ENCODE results near the gene ADSS2. TPM values are rescaled to one million over a fixed set of nuclear protein-coding genes. Genes with fewer than 3 reads are reported as not detected.

ADSS2 gene
- total RNA-seq, 1 experiment from 2014 or later = 50.9 TPM

- H3K27me3 ChIP-seq (ENCODE audit: low read length) = no peaks in the 10 kb centered on the region
- no peaks in the 10 kb centered on the region for H3K36me3 ChIP-seq (ENCODE audit: insufficient read depth, low read length)
- no peak overlapping the region for H3K9ac ChIP-seq (ENCODE audit: low read length)
- H3K9me2 ChIP-seq (replicated peaks; ENCODE audit: insufficient read depth, low read length) = no peaks in the 10 kb centered on the region
- no peak overlapping the region for H3K27ac ChIP-seq (ENCODE audit: low read length)
- H2AFZ ChIP-seq (ENCODE audit: low read length) = no peak overlapping the region
- no peaks in the 10 kb centered on the region for H3K9me3 ChIP-seq (ENCODE audit: low read length)
- no peak overlapping the region for H3K4me3 ChIP-seq (ENCODE audit: low read length)
- H3K79me2 ChIP-seq (ENCODE audit: low read length) = no peaks in the 10 kb centered on the region
- H3K4me2 ChIP-seq (ENCODE audit: low read depth, low read length, poor library complexity, severe bottlenecking) = no peak overlapping the region
- no peaks in the 10 kb centered on the region for H3K4me1 ChIP-seq (ENCODE audit: low read length)
- DNase-seq = peak; percentile 29
- H4K20me1 ChIP-seq (ENCODE audit: insufficient read depth, low read depth, low read length) = no peaks in the 10 kb centered on the region
These were observed 62.7 kb downstream of the ADSS2 start for GRCh38 chr1:244388961-244389360.

GRCh38 chr1:244387415-244387814 is 64.3 kb downstream of the ADSS2 start:
- Histone ChIP-seq H3K9me2 (replicated peaks; ENCODE audit: insufficient read depth, low read length) (no peaks in the 10 kb centered on the region), H3K9me3 (ENCODE audit: low read length) (no peaks in the 10 kb centered on the region), H3K4me2 (ENCODE audit: low read depth, low read length, poor library complexity, severe bottlenecking) (no peak overlapping the region), H3K36me3 (ENCODE audit: insufficient read depth, low read length) (no peaks in the 10 kb centered on the region), H4K20me1 (ENCODE audit: insufficient read depth, low read depth, low read length) (no peaks in the 10 kb centered on the region), H3K4me1 (ENCODE audit: low read length) (no peaks in the 10 kb centered on the region), H3K79me2 (ENCODE audit: low read length) (no peaks in the 10 kb centered on the region), H3K27me3 (ENCODE audit: low read length) (no peaks in the 10 kb centered on the region), H2AFZ (ENCODE audit: low read length) (no peak overlapping the region), H3K9ac (ENCODE audit: low read length) (no peak overlapping the region), H3K4me3 (ENCODE audit: low read length) (no peak overlapping the region), H3K27ac (ENCODE audit: low read length) (no peak overlapping the region)
- DNase-seq = no peak

- Histone ChIP-seq H3K27ac (ENCODE audit: low read length) (no peak overlapping the region), H3K4me3 (ENCODE audit: low read length) (no peak overlapping the region), H3K27me3 (ENCODE audit: low read length) (no peaks in the 10 kb centered on the region), H2AFZ (ENCODE audit: low read length) (no peak overlapping the region), H3K4me1 (ENCODE audit: low read length) (no peaks in the 10 kb centered on the region), H3K9me3 (ENCODE audit: low read length) (no peaks in the 10 kb centered on the region), H3K4me2 (ENCODE audit: low read depth, low read length, poor library complexity, severe bottlenecking) (no peak overlapping the region), H3K9ac (ENCODE audit: low read length) (no peak overlapping the region), H4K20me1 (ENCODE audit: insufficient read depth, low read depth, low read length) (no peaks in the 10 kb centered on the region), H3K9me2 (replicated peaks; ENCODE audit: insufficient read depth, low read length) (no peaks in the 10 kb centered on the region), H3K79me2 (ENCODE audit: low read length) (no peaks in the 10 kb centered on the region), H3K36me3 (ENCODE audit: insufficient read depth, low read length) (no peaks in the 10 kb centered on the region)
- DNase-seq = no peak
These were observed 65.1 kb downstream of the ADSS2 start for GRCh38 chr1:244386595-244386994.

- H3K9me3 ChIP-seq (ENCODE audit: low read length) = no peaks in the 10 kb centered on the region
- no peaks in the 10 kb centered on the region for H3K9me2 ChIP-seq (replicated peaks; ENCODE audit: insufficient read depth, low read length)
- H3K27ac ChIP-seq (ENCODE audit: low read length) = no peak overlapping the region
These were observed 67.6 kb downstream of the ADSS2 start for GRCh38 chr1:244384066-244384465.

GRCh38 chr1:244383278-244383884 is 68.3 kb downstream of the ADSS2 start:
- Histone ChIP-seq H2AFZ (ENCODE audit: low read length) (no peak overlapping the region), H3K4me1 (ENCODE audit: low read length) (no peaks in the 10 kb centered on the region), H4K20me1 (ENCODE audit: insufficient read depth, low read depth, low read length) (no peaks in the 10 kb centered on the region)

More at GRCh38 chr1:244384066-244384465, 67.6 kb downstream of the ADSS2 start:
- Histone ChIP-seq H3K4me2 (ENCODE audit: low read depth, low read length, poor library complexity, severe bottlenecking) (no peak overlapping the region), H2AFZ (ENCODE audit: low read length) (no peak overlapping the region), H3K79me2 (ENCODE audit: low read length) (no peaks in the 10 kb centered on the region), H4K20me1 (ENCODE audit: insufficient read depth, low read depth, low read length) (no peaks in the 10 kb centered on the region), H3K27me3 (ENCODE audit: low read length) (no peaks in the 10 kb centered on the region), H3K36me3 (ENCODE audit: insufficient read depth, low read length) (no peaks in the 10 kb centered on the region), H3K4me3 (ENCODE audit: low read length) (no peak overlapping the region), H3K9ac (ENCODE audit: low read length) (no peak overlapping the region), H3K4me1 (ENCODE audit: low read length) (no peaks in the 10 kb centered on the region)
- DNase-seq = no peak

GRCh38 chr1:244381878-244382565 is 69.7 kb downstream of the ADSS2 start:
- H3K4me2 ChIP-seq (ENCODE audit: low read depth, low read length, poor library complexity, severe bottlenecking) = no peak overlapping the region
- no peaks in the 10 kb centered on the region for H3K4me1 ChIP-seq (ENCODE audit: low read length)
- DNase-seq = no peak
- no peak overlapping the region for H3K9ac ChIP-seq (ENCODE audit: low read length)
- H3K9me3 ChIP-seq (ENCODE audit: low read length) = no peaks in the 10 kb centered on the region
- H3K27me3 ChIP-seq (ENCODE audit: low read length) = no peaks in the 10 kb centered on the region
- no peak overlapping the region for H3K4me3 ChIP-seq (ENCODE audit: low read length)
- no peaks in the 10 kb centered on the region for H4K20me1 ChIP-seq (ENCODE audit: insufficient read depth, low read depth, low read length)
- H3K9me2 ChIP-seq (replicated peaks; ENCODE audit: insufficient read depth, low read length) = no peaks in the 10 kb centered on the region
- H2AFZ ChIP-seq (ENCODE audit: low read length) = no peak overlapping the region
- H3K79me2 ChIP-seq (ENCODE audit: low read length) = no peaks in the 10 kb centered on the region
- H3K27ac ChIP-seq (ENCODE audit: low read length) = no peak overlapping the region
- H3K36me3 ChIP-seq (ENCODE audit: insufficient read depth, low read length) = no peaks in the 10 kb centered on the region

More at GRCh38 chr1:244383278-244383884, 68.3 kb downstream of the ADSS2 start:
- Histone ChIP-seq H3K27me3 (ENCODE audit: low read length) (no peaks in the 10 kb centered on the region), H3K36me3 (ENCODE audit: insufficient read depth, low read length) (no peaks in the 10 kb centered on the region), H3K79me2 (ENCODE audit: low read length) (no peaks in the 10 kb centered on the region), H3K4me2 (ENCODE audit: low read depth, low read length, poor library complexity, severe bottlenecking) (no peak overlapping the region), H3K27ac (ENCODE audit: low read length) (no peak overlapping the region), H3K9ac (ENCODE audit: low read length) (no peak overlapping the region), H3K9me3 (ENCODE audit: low read length) (no peaks in the 10 kb centered on the region), H3K4me3 (ENCODE audit: low read length) (no peak overlapping the region), H3K9me2 (replicated peaks; ENCODE audit: insufficient read depth, low read length) (no peaks in the 10 kb centered on the region)
- DNase-seq = no peak

- H3K4me1 ChIP-seq (ENCODE audit: low read length) = no peaks in the 10 kb centered on the region
- H3K9me2 ChIP-seq (replicated peaks; ENCODE audit: insufficient read depth, low read length) = no peaks in the 10 kb centered on the region
- H2AFZ ChIP-seq (ENCODE audit: low read length) = no peak overlapping the region
- H3K9me3 ChIP-seq (ENCODE audit: low read length) = no peaks in the 10 kb centered on the region
- H3K4me2 ChIP-seq (ENCODE audit: low read depth, low read length, poor library complexity, severe bottlenecking) = no peak overlapping the region
- H4K20me1 ChIP-seq (ENCODE audit: insufficient read depth, low read depth, low read length) = no peaks in the 10 kb centered on the region
- no peak overlapping the region for H3K4me3 ChIP-seq (ENCODE audit: low read length)
- no peaks in the 10 kb centered on the region for H3K36me3 ChIP-seq (ENCODE audit: insufficient read depth, low read length)
- no peak overlapping the region for H3K9ac ChIP-seq (ENCODE audit: low read length)
- no peak for DNase-seq
- H3K27me3 ChIP-seq (ENCODE audit: low read length) = no peaks in the 10 kb centered on the region
- H3K27ac ChIP-seq (ENCODE audit: low read length) = no peak overlapping the region
- H3K79me2 ChIP-seq (ENCODE audit: low read length) = no peaks in the 10 kb centered on the region
These were observed 75.6 kb downstream of the ADSS2 start for GRCh38 chr1:244376126-244376525.

GRCh38 chr1:244375051-244375450 is 76.7 kb downstream of the ADSS2 start:
- DNase-seq = no peak
- Histone ChIP-seq H3K79me2 (ENCODE audit: low read length) (no peaks in the 10 kb centered on the region), H3K4me1 (ENCODE audit: low read length) (no peaks in the 10 kb centered on the region), H3K27ac (ENCODE audit: low read length) (no peak overlapping the region), H3K36me3 (ENCODE audit: insufficient read depth, low read length) (no peaks in the 10 kb centered on the region), H2AFZ (ENCODE audit: low read length) (no peak overlapping the region), H4K20me1 (ENCODE audit: insufficient read depth, low read depth, low read length) (no peaks in the 10 kb centered on the region), H3K27me3 (ENCODE audit: low read length) (no peaks in the 10 kb centered on the region), H3K4me3 (ENCODE audit: low read length) (no peak overlapping the region), H3K9me3 (ENCODE audit: low read length) (no peaks in the 10 kb centered on the region), H3K9ac (ENCODE audit: low read length) (no peak overlapping the region), H3K4me2 (ENCODE audit: low read depth, low read length, poor library complexity, severe bottlenecking) (no peak overlapping the region), H3K9me2 (replicated peaks; ENCODE audit: insufficient read depth, low read length) (no peaks in the 10 kb centered on the region)

Data from Karpas-422 (cell line).